HCEC 1CT (cell line): Measurements from ENCODE around the gene NRXN3.

Experiments used
- DNase-seq: peaks from one replicate; pipeline ENCODE4 v3.0.0-alpha.2; 2017

The NRXN3 gene

DNA sequence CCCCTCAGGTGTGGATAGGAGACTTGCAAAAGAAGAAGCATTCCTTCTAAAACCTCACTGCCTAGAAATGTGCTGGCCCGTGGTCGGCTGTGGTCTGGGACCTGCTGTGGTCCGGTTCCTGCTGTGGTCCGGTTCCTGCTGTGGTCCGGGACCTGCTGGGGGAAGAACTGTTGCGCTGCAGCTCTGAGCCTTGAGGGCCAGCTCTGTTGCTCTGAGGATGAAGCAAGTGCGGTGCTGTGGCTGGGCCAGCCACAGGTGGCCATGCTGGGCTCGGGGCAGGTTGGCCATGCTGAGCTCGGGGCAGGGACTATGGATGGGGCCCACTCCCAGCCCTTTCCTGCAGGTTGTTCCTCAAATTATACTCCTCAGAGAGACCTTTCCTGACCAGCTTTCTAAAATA, 5.2 kb downstream of the NRXN3 start:
- no peak for DNase-seq

- no peak for DNase-seq
Observed at GRCh38 chr14:78178071-78178470, 7.9 kb downstream of the NRXN3 start.

DNA sequence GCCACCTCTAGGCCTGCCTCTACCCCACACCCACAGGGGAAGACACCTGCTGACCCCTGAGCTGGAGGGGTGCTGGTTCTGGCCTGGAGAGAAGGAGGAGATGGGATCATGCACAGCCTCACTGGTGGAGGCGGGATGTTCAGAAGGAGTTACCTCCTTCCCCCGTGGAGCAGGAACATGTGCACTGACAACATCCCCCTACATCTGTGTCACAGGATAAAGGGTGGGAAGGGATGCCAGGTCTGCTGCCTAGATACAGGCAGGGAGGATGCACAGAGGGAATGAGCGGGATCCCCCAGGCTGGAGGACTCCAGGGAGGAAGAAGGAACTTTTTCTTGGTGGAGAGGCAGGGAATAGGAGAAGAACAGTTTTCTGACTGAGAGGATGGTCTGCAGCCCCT, 8.8 kb downstream of the NRXN3 start:
- no peak for DNase-seq

DNA sequence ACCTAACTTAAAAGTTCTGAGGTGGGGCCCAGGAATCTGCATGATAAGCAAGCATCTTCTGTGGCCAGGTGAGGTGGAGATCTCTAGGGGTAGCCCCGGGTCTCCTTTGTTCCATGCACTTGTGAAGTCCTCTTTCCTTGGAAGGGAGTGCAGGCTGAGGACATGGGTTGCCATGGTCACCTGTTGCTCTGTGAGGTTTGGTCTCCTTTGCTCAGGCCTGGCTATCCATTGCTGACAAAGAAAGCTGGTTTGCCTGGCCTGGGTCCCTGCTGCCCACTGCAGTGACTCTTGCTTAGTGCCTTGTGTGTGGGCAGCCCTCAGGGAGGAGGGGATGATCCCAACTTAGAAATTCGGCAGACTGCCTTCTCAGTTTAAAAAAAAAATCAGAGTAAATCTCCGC, 11.1 kb downstream of the NRXN3 start:
- DNase-seq, result no peak

DNA sequence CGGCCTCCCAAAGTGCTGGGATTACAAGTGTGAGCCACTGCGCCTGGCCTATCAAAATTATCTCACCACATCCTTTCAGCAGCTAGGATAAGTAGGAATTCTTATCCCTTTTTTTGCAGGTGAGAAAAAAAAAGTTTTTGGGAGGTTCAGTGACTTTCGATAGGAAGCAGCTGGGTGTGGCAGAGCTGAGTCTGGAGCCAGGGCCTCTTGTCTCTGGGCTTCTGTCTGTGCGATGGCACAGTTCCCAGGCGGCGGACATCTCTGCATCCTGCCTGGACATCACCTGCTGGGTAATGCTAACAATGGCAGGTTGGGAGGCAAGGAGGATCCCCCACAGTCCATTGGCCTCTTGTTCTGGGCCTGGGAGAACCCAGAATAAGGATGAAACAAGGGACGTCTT, 12.5 kb downstream of the NRXN3 start:
- DNase-seq, result no peak

- DNase-seq, result no peak
Observed at GRCh38 chr14:78184157-78184556, 14.0 kb downstream of the NRXN3 start.

GRCh38 chr14:78186277-78186676, 16.1 kb downstream of the NRXN3 start:
- DNase-seq, result no peak

DNA sequence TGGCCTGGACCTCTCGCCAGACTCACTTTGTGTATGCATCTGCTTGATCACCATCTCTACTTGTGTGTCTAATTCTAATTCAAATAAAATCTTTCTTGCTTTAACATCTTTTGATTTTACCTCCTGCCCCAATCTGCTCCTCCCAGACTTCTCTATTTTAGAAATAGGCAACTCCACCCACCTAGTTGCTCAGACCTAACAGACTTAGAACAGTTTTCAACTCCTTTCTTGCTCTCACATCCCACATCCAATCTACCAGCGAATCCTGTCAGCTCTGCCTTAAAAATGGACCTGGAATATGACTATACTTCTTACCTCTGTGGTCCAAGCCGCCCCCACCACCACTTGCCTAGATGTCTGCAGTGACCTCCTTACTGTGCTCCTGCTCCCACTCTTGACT, 18.7 kb downstream of the NRXN3 start:
- DNase-seq, result no peak

- no peak for DNase-seq
Observed at GRCh38 chr14:78195431-78195830, 25.3 kb downstream of the NRXN3 start.

GRCh38 chr14:78196323-78196722, 26.1 kb downstream of the NRXN3 start:
- DNase-seq, result no peak

DNA sequence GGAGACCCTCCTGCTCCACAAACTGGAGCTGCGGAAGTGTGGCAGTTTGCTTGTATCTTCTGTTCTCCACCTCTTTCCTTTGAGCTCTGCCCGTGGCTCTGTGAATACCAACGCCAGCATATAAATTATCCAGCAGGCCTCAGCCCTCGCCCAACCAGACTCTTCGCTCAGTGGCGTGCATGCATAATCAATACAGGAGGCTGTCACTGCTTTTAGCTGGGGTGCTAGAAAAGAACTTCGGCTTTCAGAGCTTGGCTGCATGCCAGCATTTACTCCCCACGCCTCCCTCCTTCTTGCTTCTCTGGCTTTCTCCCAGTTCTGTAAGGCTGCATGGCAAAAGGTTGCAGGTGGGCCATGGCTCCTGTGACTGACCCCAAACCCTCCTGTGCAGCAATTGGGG, 26.9 kb downstream of the NRXN3 start:
- DNase-seq, result no peak

DNA sequence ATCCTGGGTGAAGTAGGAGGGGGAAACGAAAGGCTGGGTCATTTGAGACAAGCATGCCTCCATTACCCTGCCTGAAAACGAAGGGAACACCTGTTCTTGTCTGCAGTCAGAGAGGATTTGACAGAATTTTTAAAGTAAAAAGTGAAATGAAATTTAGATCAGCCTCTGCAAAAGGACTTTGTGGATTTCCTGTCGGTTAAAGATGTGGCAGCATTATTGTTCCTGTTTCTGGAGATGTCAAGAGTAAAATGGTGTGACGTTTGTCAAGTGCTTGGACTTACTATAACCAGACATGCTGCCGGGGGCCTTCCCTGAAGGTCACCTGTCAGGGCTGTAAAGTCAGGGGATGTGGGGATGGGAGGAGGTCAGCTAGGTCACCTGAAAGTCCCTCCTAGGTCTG, 32.0 kb downstream of the NRXN3 start:
- no peak for DNase-seq

DNA sequence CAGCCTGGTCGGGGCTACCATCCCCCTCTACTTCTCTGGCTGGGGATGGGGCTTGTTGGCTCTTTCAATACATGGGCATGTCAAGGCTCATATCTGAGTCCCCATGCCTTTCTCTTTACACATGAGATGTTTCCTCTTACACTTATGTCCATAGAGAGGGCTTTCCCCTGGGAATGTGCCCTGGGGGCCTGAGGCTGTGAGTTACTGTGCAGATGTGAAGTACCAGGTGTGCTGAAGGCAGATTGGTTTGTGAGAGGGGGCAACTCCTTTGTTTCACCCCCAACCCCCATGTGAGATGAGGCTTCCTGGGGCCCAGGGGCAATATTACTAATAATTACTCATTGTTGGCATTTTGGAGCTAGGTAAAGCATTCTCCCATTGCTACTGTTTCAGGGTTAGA, 32.8 kb downstream of the NRXN3 start:
- no peak for DNase-seq

DNA sequence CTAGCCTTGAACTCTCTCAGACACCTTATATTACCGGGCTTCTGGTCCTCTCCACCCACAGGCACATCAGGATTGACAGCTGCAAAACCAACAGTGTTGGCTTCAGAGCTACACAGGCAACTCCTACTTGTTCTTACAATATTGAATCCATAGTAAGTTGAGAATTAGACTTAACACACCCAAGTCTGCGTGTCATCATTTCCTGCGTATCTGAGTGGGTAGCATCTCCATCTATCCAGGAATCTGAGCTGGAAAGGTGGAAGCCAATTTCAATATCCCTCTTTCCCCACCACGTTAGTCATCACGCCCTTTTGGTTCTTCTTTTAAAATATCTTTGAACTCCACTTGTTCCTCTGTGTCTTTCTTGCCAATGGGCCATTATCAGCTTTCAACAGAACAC, 37.2 kb downstream of the NRXN3 start:
- no peak for DNase-seq

GRCh38 chr14:78220273-78220672, 50.1 kb downstream of the NRXN3 start:
- no peak for DNase-seq

- DNase-seq, result no peak
Observed at GRCh38 chr14:78222746-78223145, 52.6 kb downstream of the NRXN3 start.

- DNase-seq, result no peak
Observed at GRCh38 chr14:78227248-78228077, 57.3 kb downstream of the NRXN3 start.

DNA sequence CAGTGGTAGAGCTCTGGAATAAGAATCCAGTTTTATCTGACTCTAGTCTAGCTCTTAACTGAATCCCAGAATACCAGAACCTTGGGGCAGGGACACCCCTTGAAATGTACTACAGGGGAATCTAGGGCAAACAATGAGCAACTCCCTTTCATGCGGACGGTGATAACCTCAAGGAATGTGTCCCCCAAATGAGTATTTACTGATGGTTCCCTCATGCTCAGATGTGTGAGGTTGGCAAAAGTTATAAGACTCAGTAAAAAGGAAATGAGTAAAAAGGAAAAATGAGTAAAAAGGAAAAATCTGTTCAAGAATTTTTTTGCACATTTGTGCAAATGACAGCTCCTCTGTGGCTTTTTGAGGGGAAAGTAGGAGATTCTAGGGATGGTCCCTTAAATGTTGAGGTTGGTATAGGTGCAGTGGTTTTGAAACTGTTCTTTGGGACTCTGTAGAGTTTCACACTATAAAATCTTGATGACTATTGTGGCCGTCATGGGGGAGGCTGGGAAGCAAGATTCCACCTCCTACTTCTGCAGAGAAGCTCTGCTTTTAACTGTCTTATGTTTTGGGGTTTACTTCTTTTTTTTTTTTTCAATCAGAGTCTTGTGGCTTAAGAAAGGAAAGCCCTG, 58.6 kb downstream of the NRXN3 start:
- DNase-seq, result no peak

DNA sequence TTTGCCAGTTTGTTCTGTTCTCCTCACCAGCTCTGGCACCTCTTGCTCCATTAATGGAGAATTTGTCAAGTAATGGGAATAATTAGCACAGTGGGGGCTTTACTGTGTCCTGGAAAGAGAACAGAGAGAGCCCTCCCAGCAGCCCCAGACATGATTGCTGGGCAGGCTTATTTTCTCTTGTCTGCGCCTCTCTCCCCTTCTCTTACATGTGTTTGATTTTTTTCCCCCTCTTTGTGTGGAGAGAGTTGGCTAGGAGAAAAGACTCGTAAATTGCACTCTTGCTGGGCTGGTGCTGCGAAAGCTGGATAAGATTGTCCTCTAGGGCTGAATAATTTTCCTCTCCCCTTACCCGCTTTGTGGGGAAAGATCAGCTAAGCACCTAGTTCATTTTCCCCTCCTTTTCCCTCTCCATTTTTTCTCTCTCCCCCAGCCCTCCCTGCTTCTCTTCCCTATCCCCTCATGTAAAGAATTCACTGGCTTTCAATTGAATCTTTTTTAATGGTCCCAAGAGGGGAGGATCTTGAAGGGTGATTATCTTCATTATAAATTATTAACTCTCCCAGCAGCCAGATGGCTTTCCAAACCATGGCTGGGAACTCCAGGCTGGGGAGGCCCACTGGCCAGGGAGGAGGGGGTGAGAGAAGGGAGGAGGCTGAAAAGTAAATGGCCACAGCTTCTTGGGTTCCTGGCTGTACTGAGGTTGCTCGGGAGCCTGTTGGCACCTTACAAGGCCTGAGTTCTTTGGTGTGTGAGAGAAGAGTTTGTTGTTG, 62.2 kb downstream of the NRXN3 start:
- no peak for DNase-seq

GRCh38 chr14:78238141-78238540, 68.0 kb downstream of the NRXN3 start:
- no peak for DNase-seq

DNA sequence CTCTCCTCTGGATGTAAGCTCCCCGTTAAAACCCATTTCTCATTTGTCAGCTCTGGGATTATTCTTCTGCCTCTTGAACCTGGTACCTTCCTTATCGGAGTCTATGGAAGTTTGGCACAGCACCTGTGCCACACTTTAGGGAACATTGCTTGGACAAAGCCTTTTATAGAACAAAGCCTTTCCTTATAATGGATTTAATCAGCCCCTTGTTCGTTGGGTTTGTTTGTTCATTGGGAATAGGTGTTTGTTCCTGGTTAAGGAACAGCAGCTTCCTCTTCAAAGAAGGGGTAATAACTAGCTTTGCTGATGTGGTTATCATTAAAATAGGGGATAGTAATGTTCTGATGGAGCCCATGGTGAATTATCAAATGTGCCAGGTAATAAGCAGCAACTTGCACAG, 70.4 kb downstream of the NRXN3 start:
- DNase-seq, result no peak

- DNase-seq, result no peak
Observed at GRCh38 chr14:78242086-78242485, 71.9 kb downstream of the NRXN3 start.

GRCh38 chr14:78243187-78243586, 73.0 kb downstream of the NRXN3 start:
- no peak for DNase-seq

GRCh38 chr14:78245238-78245637, 75.1 kb downstream of the NRXN3 start:
- DNase-seq, result no peak
